ENCODE measurements around the gene CNTNAP2.

The CNTNAP2 gene

GRCh38 chr7:146702898-146703297, 586.3 kb downstream of the CNTNAP2 start:
- no peak for TF ChIP-seq CTCF (conservative IDR thresholded peaks at IDR 0.05; ENCODE audit: low read depth, low read length)
- H2AFZ ChIP-seq (ENCODE audit: low read depth): no peak overlapping the region
- no peaks in the 10 kb centered on the region for H3K36me3 ChIP-seq (ENCODE audit: insufficient read depth)
- H3K27ac ChIP-seq: no peak overlapping the region
- no peaks in the 10 kb centered on the region for H3K27me3 ChIP-seq (ENCODE audit: insufficient read depth, low read depth)
- H4K20me1 ChIP-seq (ENCODE audit: insufficient read depth): no peaks in the 10 kb centered on the region
- no peak overlapping the region for H3K4me2 ChIP-seq
- H3K9ac ChIP-seq: no peak overlapping the region
- no peaks in the 10 kb centered on the region for H3K79me2 ChIP-seq (ENCODE audit: insufficient read depth, low read depth)
- no peak overlapping the region for H3K4me3 ChIP-seq (IDR thresholded peaks at IDR 0.05; ENCODE audit: insufficient read depth, low read depth, low read length)
- no peaks in the 10 kb centered on the region for H3K4me1 ChIP-seq (ENCODE audit: low read depth, poor library complexity, severe bottlenecking)

GRCh38 chr7:146709451-146710027, 592.9 kb downstream of the CNTNAP2 start:
- H4K20me1 ChIP-seq (ENCODE audit: insufficient read depth): no peaks in the 10 kb centered on the region
- no peaks in the 10 kb centered on the region for H3K4me1 ChIP-seq (ENCODE audit: low read depth, poor library complexity, severe bottlenecking)
- no peaks in the 10 kb centered on the region for H3K79me2 ChIP-seq (ENCODE audit: insufficient read depth, low read depth)
- H3K4me2 ChIP-seq: no peak overlapping the region
- no peak overlapping the region for H3K4me3 ChIP-seq (IDR thresholded peaks at IDR 0.05; ENCODE audit: insufficient read depth, low read depth, low read length)
- TF ChIP-seq CTCF (conservative IDR thresholded peaks at IDR 0.05; ENCODE audit: low read depth, low read length): no peak
- no peak overlapping the region for H2AFZ ChIP-seq (ENCODE audit: low read depth)
- H3K27ac ChIP-seq: no peak overlapping the region
- H3K9ac ChIP-seq: no peak overlapping the region
- no peaks in the 10 kb centered on the region for H3K36me3 ChIP-seq (ENCODE audit: insufficient read depth)
- H3K27me3 ChIP-seq (ENCODE audit: insufficient read depth, low read depth): no peaks in the 10 kb centered on the region

GRCh38 chr7:146713205-146713604, 596.6 kb downstream of the CNTNAP2 start:
- Histone ChIP-seq H3K4me3 (IDR thresholded peaks at IDR 0.05; ENCODE audit: insufficient read depth, low read depth, low read length) (no peak overlapping the region), H3K9ac (no peak overlapping the region), H2AFZ (ENCODE audit: low read depth) (no peak overlapping the region), H3K27me3 (ENCODE audit: insufficient read depth, low read depth) (no peaks in the 10 kb centered on the region), H3K36me3 (ENCODE audit: insufficient read depth) (no peaks in the 10 kb centered on the region), H3K4me1 (ENCODE audit: low read depth, poor library complexity, severe bottlenecking) (no peaks in the 10 kb centered on the region), H3K79me2 (ENCODE audit: insufficient read depth, low read depth) (no peaks in the 10 kb centered on the region), H3K4me2 (no peak overlapping the region), H4K20me1 (ENCODE audit: insufficient read depth) (no peaks in the 10 kb centered on the region), H3K27ac (no peak overlapping the region)
- no peak for TF ChIP-seq CTCF (conservative IDR thresholded peaks at IDR 0.05; ENCODE audit: low read depth, low read length)

- no peaks in the 10 kb centered on the region for H4K20me1 ChIP-seq (ENCODE audit: insufficient read depth)
- no peak for TF ChIP-seq CTCF (conservative IDR thresholded peaks at IDR 0.05; ENCODE audit: low read depth, low read length)
- H3K79me2 ChIP-seq (ENCODE audit: insufficient read depth, low read depth): no peaks in the 10 kb centered on the region
- H3K4me3 ChIP-seq (IDR thresholded peaks at IDR 0.05; ENCODE audit: insufficient read depth, low read depth, low read length): no peak overlapping the region
- H3K27ac ChIP-seq: no peak overlapping the region
- H3K4me1 ChIP-seq (ENCODE audit: low read depth, poor library complexity, severe bottlenecking): no peaks in the 10 kb centered on the region
- H2AFZ ChIP-seq (ENCODE audit: low read depth): no peak overlapping the region
- H3K27me3 ChIP-seq (ENCODE audit: insufficient read depth, low read depth): no peaks in the 10 kb centered on the region
- H3K9ac ChIP-seq: no peak overlapping the region
- H3K36me3 ChIP-seq (ENCODE audit: insufficient read depth): no peaks in the 10 kb centered on the region
- no peak overlapping the region for H3K4me2 ChIP-seq
Observed at GRCh38 chr7:146713934-146714333, 597.3 kb downstream of the CNTNAP2 start.

All from KMS-11 (cell line).